DND-41 (cell line): ENCODE results near the gene ARNT2.
A peak's percentile ranks its signal among the peaks of the same experiment; 100 is the strongest.

ENCODE experiments used
- ATAC-seq: fragments of 200-7000 bp; cut with Tn5 transposase; 3 replicates; pipeline ENCODE4 v1.9.1; 2021; ENCODE audit warnings: low read depth; ENCODE audit not compliant: insufficient read depth
- DNase-seq: peaks from one replicate; pipeline ENCODE4 v3.0.0-alpha.2; 2020
- H2AFZ ChIP-seq: 2 replicates; pipeline ENCODE4 v1.6.0; 2012; ENCODE audit warnings: low read depth, low read length
- H3K27ac ChIP-seq: 2 replicates; pipeline ENCODE4 v1.5.1; 2012; ENCODE audit warnings: low read length, inconsistent platforms
- H3K27me3 ChIP-seq: fragments of 200-600 bp; sonication (generic); 2 replicates; pipeline ENCODE4 v1.6.0; 2012; ENCODE audit warnings: low read length, mild to moderate bottlenecking, inconsistent platforms; ENCODE audit not compliant: insufficient read depth, poor library complexity
- H3K36me3 ChIP-seq: 2 replicates; pipeline ENCODE4 v1.5.1; 2012; ENCODE audit warnings: low read length, inconsistent platforms; ENCODE audit not compliant: insufficient read depth
- H3K4me1 ChIP-seq: 2 replicates; pipeline ENCODE4 v1.5.1; 2012; ENCODE audit warnings: mild to moderate bottlenecking, low read length; ENCODE audit not compliant: insufficient read depth
- H3K4me2 ChIP-seq: 2 replicates; pipeline ENCODE4 v1.6.0; 2012; ENCODE audit warnings: mild to moderate bottlenecking, moderate library complexity, low read length, inconsistent platforms; ENCODE audit not compliant: insufficient read depth
- H3K4me3 ChIP-seq, 2 experiments: fragments of 200-600 bp in 1 of 2; shearing (Covaris generic) in 1 of 2; 2 replicates each; pipeline ENCODE4 v1.5.1; 2012 to 2016; ENCODE audit warnings: inconsistent platforms in 2 of 2, low read length in 2 of 2, mild to moderate bottlenecking in 2 of 2, low read depth in 1 of 2, moderate library complexity in 1 of 2
- H3K79me2 ChIP-seq: 2 replicates; pipeline ENCODE4 v1.6.0; 2012; ENCODE audit warnings: low read length, inconsistent platforms; ENCODE audit not compliant: insufficient read depth
- H3K9ac ChIP-seq: 2 replicates; pipeline ENCODE4 v1.6.0; 2012; ENCODE audit warnings: low read depth, mild to moderate bottlenecking, inconsistent platforms, low read length, moderate library complexity
- H3K9me3 ChIP-seq: 2 replicates; pipeline ENCODE4 v1.5.1; 2012; ENCODE audit warnings: low read length, moderate library complexity, mild to moderate bottlenecking, inconsistent platforms; ENCODE audit not compliant: insufficient read depth, severe bottlenecking
- H4K20me1 ChIP-seq: 2 replicates; pipeline ENCODE4 v1.6.0; 2012; ENCODE audit warnings: low read length; ENCODE audit not compliant: insufficient read depth
- EZH2 ChIP-seq: IDR thresholded peaks from 3 replicates; pipeline ENCODE4 v1.6.1; 2012; ENCODE audit warnings: borderline replicate concordance, low read depth, mild to moderate bottlenecking, moderate library complexity, low read length, inconsistent platforms; ENCODE audit not compliant: severe bottlenecking
- TF ChIP-seq, protein P1 (sequence below): IDR thresholded peaks from 2 replicates; pipeline ENCODE4 v1.5.1; 2012; ENCODE audit warnings: borderline replicate concordance, low read length, moderate library complexity, mild to moderate bottlenecking; ENCODE audit not compliant: poor library complexity, severe bottlenecking; ENCODE audit errors: extremely low read depth

The ARNT2 gene

GRCh38 chr15:80416702-80417101 is 12.5 kb downstream of the ARNT2 start:
- H4K20me1 ChIP-seq, result no peaks in the 10 kb centered on the region
- DNase-seq (no peak), ATAC-seq (no peak)
- no peak overlapping the region for H3K4me3 ChIP-seq
- H2AFZ ChIP-seq, result no peak overlapping the region
- TF ChIP-seq, protein P1, sequence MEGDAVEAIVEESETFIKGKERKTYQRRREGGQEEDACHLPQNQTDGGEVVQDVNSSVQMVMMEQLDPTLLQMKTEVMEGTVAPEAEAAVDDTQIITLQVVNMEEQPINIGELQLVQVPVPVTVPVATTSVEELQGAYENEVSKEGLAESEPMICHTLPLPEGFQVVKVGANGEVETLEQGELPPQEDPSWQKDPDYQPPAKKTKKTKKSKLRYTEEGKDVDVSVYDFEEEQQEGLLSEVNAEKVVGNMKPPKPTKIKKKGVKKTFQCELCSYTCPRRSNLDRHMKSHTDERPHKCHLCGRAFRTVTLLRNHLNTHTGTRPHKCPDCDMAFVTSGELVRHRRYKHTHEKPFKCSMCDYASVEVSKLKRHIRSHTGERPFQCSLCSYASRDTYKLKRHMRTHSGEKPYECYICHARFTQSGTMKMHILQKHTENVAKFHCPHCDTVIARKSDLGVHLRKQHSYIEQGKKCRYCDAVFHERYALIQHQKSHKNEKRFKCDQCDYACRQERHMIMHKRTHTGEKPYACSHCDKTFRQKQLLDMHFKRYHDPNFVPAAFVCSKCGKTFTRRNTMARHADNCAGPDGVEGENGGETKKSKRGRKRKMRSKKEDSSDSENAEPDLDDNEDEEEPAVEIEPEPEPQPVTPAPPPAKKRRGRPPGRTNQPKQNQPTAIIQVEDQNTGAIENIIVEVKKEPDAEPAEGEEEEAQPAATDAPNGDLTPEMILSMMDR, result no peak
- no peak for TF ChIP-seq EZH2
- no peaks in the 10 kb centered on the region for H3K27me3 ChIP-seq
- no peak overlapping the region for H3K4me2 ChIP-seq
- no peaks in the 10 kb centered on the region for H3K36me3 ChIP-seq
- H3K9ac ChIP-seq, result no peak overlapping the region
- no peaks in the 10 kb centered on the region for H3K79me2 ChIP-seq
- H3K4me1 ChIP-seq, result no peaks in the 10 kb centered on the region
- no peak overlapping the region for H3K27ac ChIP-seq
- no peaks in the 10 kb centered on the region for H3K9me3 ChIP-seq

DNA sequence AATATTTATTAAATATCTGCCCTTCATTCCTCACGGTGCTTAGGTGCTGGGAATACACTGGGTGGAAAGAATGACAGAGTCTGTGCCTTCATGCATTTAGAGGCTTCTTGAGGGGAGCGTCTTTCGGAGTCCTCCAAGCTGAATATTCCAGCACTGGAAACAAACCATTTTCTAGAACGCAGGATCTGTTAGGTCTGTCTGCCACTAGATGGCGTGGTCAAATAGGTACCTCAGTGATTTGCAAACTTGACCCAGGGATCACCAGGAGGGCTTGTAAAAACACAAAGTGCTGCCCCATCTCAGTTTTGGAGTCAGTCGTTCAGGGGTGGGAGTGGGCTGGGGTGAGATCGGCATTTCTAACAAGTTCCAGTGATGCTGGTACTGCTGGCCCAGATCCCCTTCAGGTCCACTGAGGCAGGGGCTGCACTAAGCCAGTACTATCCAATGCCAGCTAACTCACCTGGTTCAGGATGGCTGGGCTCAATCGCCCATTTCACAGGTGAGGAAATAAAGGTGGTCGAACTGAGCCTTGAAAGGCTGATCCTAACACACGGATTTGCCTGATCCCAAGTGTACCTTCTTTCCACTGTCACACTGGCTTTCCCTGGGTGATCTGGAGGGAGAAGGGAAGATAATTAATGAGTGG is 14.8 kb downstream of the ARNT2 start:
- Histone ChIP-seq H3K4me3 (no peak overlapping the region), H3K4me1 (no peaks in the 10 kb centered on the region), H3K36me3 (no peaks in the 10 kb centered on the region), H3K9me3 (no peaks in the 10 kb centered on the region), H3K4me2 (no peak overlapping the region), H3K9ac (no peak overlapping the region), H3K79me2 (no peaks in the 10 kb centered on the region), H2AFZ (no peak overlapping the region), H4K20me1 (no peaks in the 10 kb centered on the region), H3K27ac (no peak overlapping the region), H3K27me3 (no peaks in the 10 kb centered on the region)
- DNase-seq (peak; percentile 19), ATAC-seq (no peak)
- TF ChIP-seq, protein P1, result peak; percentile 63
- TF ChIP-seq EZH2, result no peak

DNA sequence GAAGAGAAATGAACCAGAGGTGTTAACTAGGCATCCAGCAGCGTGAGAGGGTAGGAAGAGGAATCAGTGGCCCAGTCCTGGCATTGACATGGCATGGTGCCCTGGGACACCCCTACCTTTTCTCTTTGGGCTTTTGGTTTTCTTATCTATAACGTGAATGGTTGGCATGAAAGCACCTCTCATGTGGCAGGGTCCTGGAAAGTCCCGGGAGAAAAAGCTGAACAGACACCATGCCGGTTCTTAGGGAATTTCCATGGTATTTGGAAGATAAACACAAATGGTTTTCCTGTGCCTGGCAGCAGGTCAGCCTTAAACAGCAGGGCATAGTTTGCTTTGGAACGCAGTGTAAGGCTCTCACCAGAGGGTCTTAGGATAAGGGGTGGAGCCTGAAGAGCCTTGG is 15.4 kb downstream of the ARNT2 start:
- Histone ChIP-seq H2AFZ (no peak overlapping the region), H3K79me2 (no peaks in the 10 kb centered on the region), H3K4me1 (no peaks in the 10 kb centered on the region), H3K9ac (no peak overlapping the region), H3K4me3 (no peak overlapping the region), H3K36me3 (no peaks in the 10 kb centered on the region), H3K27ac (no peak overlapping the region), H3K4me2 (no peak overlapping the region), H3K27me3 (no peaks in the 10 kb centered on the region), H3K9me3 (no peaks in the 10 kb centered on the region), H4K20me1 (no peaks in the 10 kb centered on the region)
- TF ChIP-seq, protein P1, result no peak
- no peak for TF ChIP-seq EZH2
- ATAC-seq (no peak), DNase-seq (no peak)

GRCh38 chr15:80420658-80421057 is 16.5 kb downstream of the ARNT2 start:
- no peak for ATAC-seq
- TF ChIP-seq, protein P1, result no peak
- TF ChIP-seq EZH2, result no peak
- Histone ChIP-seq H3K79me2 (no peaks in the 10 kb centered on the region), H2AFZ (no peak overlapping the region), H4K20me1 (no peaks in the 10 kb centered on the region), H3K4me2 (no peak overlapping the region), H3K4me3 (no peak overlapping the region), H3K9me3 (no peaks in the 10 kb centered on the region), H3K9ac (no peak overlapping the region), H3K4me1 (no peaks in the 10 kb centered on the region), H3K27me3 (no peaks in the 10 kb centered on the region), H3K27ac (no peak overlapping the region), H3K36me3 (no peaks in the 10 kb centered on the region)
- DNase-seq, result no peak
